Brain microvascular endothelial cell (primary cell): ENCODE results near the gene CDK14.

ENCODE experiments used
- DNase-seq: peaks from one replicate; pipeline ENCODE4 v3.0.0-alpha.2; 2020
- H3K27ac ChIP-seq: fragments of 250-450 bp; sonication (Bioruptor Pico); 2 replicates; pipeline ENCODE4 v1.5.1; 2020; ENCODE audit warnings: mild to moderate bottlenecking, moderate library complexity
- H3K27me3 ChIP-seq: fragments of 250-450 bp; sonication (Bioruptor Pico); replicated peaks from 2 replicates; pipeline ENCODE4 v1.5.1; 2020; ENCODE audit warnings: mild to moderate bottlenecking
- H3K36me3 ChIP-seq: fragments of 250-450 bp; sonication (Bioruptor Pico); replicated peaks from 2 replicates; pipeline ENCODE4 v1.5.1; 2020; ENCODE audit warnings: mild to moderate bottlenecking
- H3K4me3 ChIP-seq: 2 replicates; pipeline ENCODE4 v1.5.1; 2011; ENCODE audit warnings: low read depth, mild to moderate bottlenecking, control low read depth, low read length, moderate library complexity
- CTCF ChIP-seq: IDR thresholded peaks from 2 replicates; pipeline ENCODE4 v1.5.1; 2011; ENCODE audit warnings: low read depth, mild to moderate bottlenecking, moderate library complexity, low read length, control low read depth, inconsistent platforms; ENCODE audit errors: missing control alignments
- in situ Hi-C: cut with HindIII; loops from 2 replicates; pipeline ENCODE4 v1.10.0; 2017; ENCODE audit warnings: low sequenced_read_pairs, low pct_ligation_motif_present

Gene CDK14

GRCh38 chr7:90817151-90817550 lies 221.0 kb downstream of the CDK14 start:
- in situ Hi-C loops: no loop called here
- Histone ChIP-seq H3K4me3 (no peak overlapping the region), H3K27ac (peak overlapping the region; percentile 61), H3K36me3 (no peaks in the 10 kb centered on the region), H3K27me3 (no peaks in the 10 kb centered on the region)
- TF ChIP-seq CTCF: no peak
- no peak for DNase-seq

GRCh38 chr7:90817846-90818245 lies 221.7 kb downstream of the CDK14 start:
- no peaks in the 10 kb centered on the region for H3K36me3 ChIP-seq
- peak overlapping the region; percentile 61 for H3K27ac ChIP-seq
- no peak for DNase-seq
- H3K4me3 ChIP-seq: no peak overlapping the region
- in situ Hi-C loops: no loop called here
- no peak for TF ChIP-seq CTCF
- no peaks in the 10 kb centered on the region for H3K27me3 ChIP-seq

- Histone ChIP-seq H3K36me3 (no peaks in the 10 kb centered on the region), H3K27ac (no peak overlapping the region), H3K4me3 (no peak overlapping the region), H3K27me3 (no peaks in the 10 kb centered on the region)
- TF ChIP-seq CTCF: no peak
- DNase-seq: no peak
- in situ Hi-C loops: no loop called here
Measured at GRCh38 chr7:90818341-90818740, 222.2 kb downstream of the CDK14 start.

- in situ Hi-C loops: no loop called here
- TF ChIP-seq CTCF: no peak
- no peak for DNase-seq
- Histone ChIP-seq H3K4me3 (no peak overlapping the region), H3K27ac (no peak overlapping the region), H3K27me3 (no peaks in the 10 kb centered on the region), H3K36me3 (no peaks in the 10 kb centered on the region)
Measured at GRCh38 chr7:90821961-90822620, 226.0 kb downstream of the CDK14 start.

GRCh38 chr7:90824386-90825307 lies 228.5 kb downstream of the CDK14 start:
- Histone ChIP-seq H3K36me3 (no peaks in the 10 kb centered on the region), H3K27ac (peak overlapping the region; percentile 62), H3K4me3 (no peak overlapping the region), H3K27me3 (no peaks in the 10 kb centered on the region)
- peak; percentile 77 for DNase-seq
- no peak for TF ChIP-seq CTCF
- in situ Hi-C loops: no loop called here
